NCI-H1105 (cell line): ENCODE results near the gene CDH23.
A peak's percentile ranks its signal among the peaks of the same experiment; 100 is the strongest.
"Not testable (repeated sequence)": the region's sequence is repeated elsewhere in the genome, so short reads cannot be mapped to it uniquely, and the experiment has no call there.

ENCODE experiments used
- DNase-seq: peaks from one replicate; lab custom pipeline; 2025; lab: John Stamatoyannopoulos, UW

CDH23 gene

DNA sequence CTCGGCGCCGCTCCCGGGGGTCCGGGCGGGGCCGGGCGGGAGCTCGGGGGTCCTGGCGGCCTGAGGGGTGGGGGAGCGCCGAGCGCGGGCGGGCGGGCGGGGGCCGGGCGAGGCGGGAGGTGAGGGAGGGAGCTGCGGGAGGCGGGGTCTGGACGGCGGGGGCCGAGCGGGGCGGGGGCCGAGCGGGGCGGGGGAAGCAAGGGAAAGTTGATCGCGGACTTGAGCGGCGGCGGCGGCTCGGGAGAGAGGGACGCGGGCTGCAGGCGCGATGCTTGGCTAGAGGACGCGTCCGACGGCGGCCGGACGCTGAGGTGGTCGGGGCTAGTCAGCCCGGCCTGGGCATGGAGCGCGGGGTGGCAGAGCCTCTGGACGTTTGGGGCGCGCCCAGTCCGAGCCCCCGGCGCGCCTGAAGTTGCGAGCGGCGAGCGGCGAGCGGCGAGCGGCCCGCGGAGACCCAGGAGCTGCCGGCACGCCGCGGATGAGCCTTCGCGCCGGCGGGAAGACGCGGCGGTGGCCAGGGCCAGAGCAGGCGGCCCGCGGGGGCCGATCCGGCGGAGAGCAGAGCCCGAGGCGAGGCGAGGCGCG, at the start of gene CDH23:
Gene CDH23, plus strand, starts transcription at position 210 of the 585 bp plus-strand sequence. CDS start 42,912 bp downstream, outside the sequence.
- peak; percentile 12 for DNase-seq

DNA sequence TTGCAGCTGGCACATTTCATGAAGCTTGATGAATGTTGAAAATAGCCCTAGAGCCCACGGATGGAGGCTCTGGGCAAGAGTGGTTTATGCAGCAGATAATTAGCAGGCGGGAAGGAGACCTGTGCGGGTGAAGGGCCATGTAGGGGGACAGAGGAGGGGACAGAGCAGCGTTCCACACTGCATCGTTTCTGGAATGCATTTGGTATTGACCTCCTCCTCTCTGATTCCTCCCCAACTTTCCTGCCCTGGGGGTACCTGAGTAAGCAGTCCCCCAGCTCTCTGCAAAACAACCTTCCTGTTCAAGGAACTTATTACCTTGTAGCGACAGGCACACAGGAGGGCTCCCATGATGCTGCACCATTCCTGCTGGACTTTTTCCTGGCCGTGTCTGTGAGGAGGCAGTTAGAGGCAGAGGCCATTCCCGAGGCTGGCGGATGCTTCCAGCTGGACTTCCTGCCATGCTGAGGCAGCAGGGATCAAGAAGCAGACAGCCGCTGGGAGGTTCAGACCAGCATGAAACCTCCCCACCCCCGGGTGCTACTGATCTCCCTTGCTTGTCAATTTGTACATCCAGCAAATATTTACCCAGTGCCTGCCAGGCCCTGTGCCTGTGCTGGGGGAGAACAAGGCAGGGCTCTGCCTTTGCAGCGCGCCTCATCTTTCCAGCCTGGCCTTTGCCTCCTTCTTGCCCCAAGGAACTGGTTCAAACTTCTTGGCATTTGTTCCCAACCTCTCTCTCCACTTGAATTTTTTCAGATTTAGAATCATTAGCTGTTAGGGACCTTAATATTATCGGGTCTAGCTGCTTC, 48.9 kb upstream of the CDH23 start:
- no peak for DNase-seq

DNA sequence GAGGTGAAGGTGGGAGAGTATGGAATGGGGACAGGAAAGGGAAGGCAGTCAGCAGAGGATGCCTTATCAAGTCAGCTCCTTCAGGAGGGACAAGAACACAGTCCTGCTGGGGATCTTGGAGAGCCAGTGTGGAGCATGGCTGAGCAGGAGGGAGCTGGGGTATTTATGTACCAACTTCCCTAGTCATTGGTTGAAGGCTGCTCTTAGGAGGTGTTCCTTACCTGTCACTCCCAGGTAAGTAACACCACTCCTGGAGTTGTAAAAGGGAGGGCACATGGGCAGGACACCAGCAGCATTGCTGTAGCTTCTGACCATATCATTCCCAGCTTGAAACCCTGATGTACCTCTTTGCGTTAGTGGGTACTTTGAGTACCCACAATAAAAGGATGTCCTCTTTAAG, 47.9 kb upstream of the CDH23 start:
- no peak for DNase-seq

GRCh38 chr10:71349406-71349805, 47.3 kb upstream of the CDH23 start:
- no peak for DNase-seq

GRCh38 chr10:71351087-71351486, 45.6 kb upstream of the CDH23 start:
- DNase-seq, result no peak

DNA sequence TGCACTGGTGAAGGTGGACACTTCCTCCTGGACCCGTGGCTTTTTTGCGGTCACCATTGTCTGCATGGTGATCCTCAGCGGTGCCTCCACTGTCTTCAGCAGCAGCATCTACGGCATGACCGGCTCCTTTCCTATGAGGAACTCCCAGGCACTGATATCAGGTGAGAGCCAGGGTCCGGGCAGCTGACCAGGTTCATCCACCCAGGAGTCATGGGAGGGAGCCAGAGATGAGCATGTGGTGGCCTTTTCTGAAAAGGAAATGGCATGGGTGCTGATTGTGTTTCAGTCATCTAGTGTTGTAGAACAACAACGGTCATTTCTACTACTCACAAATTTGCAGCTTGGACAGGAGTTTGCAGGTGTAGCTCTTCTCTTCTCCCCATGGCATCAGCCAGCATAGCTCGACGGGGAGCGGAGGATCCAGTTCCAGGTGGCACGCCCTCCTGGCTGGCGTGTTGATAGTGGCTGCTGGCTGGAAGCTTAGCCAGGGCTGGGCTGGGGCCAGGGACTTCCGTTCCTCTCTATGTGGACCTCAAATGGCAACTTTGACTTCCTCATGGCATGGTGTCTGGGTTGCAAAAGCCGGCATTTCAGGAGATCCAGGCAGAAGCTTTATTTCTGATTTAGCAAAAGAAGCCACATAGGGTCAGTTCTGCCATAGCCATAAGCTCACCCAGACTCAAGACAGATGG, 44.9 kb upstream of the CDH23 start:
- no peak for DNase-seq

GRCh38 chr10:71353639-71354038, 43.1 kb upstream of the CDH23 start:
- no peak for DNase-seq

GRCh38 chr10:71354776-71355175, 41.9 kb upstream of the CDH23 start:
- no peak for DNase-seq

GRCh38 chr10:71355886-71356285, 40.8 kb upstream of the CDH23 start:
- DNase-seq, result no peak

DNA sequence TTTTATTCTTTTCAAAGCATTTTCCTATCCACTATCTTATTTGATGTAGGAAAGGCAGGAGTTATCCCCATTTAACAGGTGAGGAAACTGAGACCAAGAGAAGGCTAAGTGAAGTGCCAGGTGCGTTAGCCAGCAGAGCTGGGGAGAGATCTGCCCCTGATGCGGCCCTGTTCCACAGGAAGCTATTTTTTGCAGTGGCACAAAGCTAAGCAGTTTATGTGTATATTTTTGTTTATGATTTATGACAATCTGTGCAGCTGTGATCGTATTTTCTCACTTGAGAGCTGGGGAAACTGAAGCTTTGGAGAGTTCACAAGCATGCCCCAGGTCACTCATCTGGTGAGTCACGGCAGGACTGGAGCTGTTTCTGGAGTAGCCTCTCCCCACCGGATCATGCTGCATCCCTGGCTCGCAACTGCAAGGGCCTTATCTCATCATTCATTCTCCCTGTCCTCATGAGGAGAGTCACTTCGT, 38.9 kb upstream of the CDH23 start:
- no peak for DNase-seq

GRCh38 chr10:71358277-71358676, 38.4 kb upstream of the CDH23 start:
- no peak for DNase-seq

DNA sequence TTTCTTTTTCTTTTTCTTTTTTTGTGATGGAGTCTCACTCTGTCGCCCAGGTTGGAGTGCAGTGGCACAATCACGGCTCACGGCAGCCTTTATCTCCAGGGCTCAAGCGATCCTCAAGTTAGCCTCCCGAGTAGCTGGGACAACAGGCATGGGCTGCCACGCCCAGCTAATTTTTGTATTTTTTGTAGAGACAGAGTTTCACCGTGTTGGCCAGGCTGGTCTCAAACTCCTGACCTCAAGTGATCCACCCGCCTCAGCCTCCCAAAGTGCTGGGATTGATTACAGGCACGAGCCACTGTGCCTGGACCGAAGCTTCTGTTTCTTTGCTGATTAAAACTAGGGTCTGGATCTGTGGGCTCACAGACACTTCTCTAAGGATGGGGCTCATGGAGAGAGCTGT, 37.8 kb upstream of the CDH23 start:
- DNase-seq, result not testable (repeated sequence)

DNA sequence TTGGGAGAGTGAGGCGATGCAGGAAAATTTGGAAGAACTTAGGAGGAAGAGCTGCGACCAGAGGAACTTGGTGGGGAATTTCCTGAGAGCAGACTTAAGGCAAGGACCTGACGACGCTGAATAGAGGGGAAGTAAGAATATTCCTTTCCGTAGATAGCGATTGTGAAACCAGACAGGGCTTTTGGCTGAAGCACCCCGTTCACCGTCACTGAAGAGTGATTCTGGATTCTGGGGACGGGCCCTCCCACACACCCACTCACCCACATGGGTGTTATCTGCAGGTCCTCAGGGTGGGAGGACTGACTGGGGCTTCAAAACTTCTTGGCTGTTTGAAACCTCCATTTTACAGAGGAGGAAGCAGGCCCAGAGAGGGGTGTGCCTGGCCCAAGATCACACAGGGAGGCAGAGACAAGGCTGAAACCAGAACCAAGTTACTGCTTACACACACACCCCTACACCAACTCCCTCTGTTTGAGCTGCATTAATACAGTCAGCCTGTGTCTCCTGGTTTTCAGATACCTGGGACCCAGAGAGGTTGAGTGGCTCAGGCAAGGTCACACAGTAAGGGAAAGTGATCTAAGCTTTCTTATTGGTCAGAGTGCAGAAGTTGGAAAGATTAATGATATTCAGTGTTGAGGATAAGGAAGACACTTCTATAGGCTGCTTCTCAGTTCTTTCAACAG, 37.2 kb upstream of the CDH23 start:
- DNase-seq, result no peak

DNA sequence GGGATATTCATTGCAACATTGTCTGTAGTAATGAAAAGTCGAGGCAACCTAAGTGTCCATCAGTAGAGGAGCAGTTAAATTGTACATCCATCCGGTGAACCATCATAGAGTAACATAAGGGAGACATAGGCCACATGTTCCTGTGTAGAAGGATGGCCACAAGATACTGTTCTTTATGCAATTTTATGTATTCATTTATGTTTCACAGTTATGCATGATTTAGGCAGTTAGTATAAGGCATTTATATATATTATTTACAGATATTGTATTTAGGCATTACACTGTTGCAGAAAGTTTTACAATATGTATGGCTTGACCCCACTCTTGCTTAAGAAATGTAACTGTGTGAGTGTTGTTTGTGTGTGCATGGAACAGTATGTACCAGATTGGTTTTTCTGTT, 36.0 kb upstream of the CDH23 start:
- no peak for DNase-seq

DNA sequence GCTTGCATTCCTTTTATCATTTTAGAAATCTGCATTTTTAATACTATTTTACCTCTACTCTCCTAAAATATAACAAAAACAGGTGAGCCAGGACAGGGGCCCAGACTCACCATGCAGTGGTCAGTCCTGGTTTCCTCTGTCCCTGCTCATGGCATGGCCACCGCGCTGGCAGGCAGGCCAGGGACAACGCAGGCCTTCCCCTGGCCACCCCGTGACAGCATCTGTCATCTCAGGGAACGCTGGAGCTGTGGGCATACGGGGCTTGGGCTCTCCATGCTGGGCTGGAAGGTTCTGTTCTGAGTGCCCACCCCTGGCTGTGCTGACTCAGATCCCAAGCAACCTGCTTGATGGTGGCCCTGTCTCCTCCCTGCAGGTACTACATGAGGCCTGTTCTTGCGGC, 35.1 kb upstream of the CDH23 start:
- DNase-seq, result no peak

DNA sequence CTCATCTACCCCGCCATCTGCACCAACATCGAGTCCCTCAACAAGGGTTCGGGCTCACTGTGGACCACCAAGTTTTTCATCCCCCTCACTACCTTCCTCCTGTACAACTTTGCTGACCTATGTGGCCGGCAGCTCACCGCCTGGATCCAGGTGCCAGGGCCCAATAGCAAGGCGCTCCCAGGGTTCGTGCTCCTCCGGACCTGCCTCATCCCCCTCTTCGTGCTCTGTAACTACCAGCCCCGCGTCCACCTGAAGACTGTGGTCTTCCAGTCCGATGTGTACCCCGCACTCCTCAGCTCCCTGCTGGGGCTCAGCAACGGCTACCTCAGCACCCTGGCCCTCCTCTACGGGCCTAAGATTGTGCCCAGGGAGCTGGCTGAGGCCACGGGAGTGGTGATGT, 34.6 kb upstream of the CDH23 start:
- DNase-seq, result no peak

- DNase-seq, result no peak
Measured at GRCh38 chr10:71363936-71364335, 32.8 kb upstream of the CDH23 start.

DNA sequence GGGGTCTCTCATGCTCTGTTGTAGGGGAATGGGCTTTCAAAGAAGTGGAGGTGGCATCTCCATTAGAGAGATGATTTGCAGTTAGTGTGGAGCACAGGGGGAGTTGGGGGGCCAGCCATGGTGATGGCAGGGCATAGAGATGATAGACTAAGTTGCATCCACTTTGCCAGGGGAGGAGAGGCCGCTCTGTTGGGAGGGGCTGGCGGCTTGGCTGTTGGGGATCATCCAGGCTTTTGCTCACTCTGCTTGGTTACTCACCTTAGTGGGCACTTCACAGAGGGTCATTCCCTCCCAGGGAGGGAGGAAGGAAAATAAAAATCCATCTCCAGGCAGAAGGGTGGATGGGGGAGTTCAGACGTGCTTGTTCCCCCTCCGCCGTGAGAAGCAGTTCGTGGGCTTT, 31.4 kb upstream of the CDH23 start:
- DNase-seq, result no peak

DNA sequence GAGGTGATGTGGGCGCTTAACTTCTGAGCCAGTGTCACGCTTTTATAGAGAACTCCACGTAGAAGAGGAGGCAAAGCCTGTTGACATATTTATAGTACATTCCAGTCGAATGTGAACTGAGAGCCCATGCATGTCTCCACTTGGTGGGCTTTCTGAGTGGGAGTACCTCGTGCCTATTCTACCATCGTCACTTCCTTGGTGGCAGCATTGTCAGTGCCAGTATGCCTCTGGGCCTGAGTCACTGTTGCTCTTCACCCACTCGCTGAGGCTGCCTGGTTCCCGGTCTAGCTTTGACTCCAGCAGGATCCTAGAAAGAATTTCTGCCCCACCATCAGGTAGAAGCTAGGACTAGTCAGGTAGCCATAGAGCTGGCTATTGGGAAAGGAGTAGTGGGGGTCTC, 30.0 kb upstream of the CDH23 start:
- no peak for DNase-seq

DNA sequence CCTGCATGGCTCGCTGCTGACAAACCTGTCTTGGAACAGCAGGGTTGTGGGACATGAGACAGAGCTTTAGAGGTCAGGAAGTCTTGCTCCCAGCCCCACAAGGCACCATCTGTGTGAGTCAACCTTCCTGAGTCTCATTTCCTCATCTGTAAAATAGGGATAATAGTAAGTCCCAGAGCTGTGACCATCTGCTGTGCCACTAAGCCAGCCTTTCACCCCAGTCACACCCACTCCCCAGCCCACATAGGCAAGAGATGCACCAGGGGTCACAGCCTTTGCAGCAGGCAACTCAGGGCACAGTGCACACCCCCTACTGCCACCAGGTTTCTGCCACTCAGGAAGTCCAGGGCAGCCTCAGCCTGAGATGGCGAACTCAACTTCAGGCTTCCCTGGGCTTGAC, 29.4 kb upstream of the CDH23 start:
- DNase-seq, result no peak

DNA sequence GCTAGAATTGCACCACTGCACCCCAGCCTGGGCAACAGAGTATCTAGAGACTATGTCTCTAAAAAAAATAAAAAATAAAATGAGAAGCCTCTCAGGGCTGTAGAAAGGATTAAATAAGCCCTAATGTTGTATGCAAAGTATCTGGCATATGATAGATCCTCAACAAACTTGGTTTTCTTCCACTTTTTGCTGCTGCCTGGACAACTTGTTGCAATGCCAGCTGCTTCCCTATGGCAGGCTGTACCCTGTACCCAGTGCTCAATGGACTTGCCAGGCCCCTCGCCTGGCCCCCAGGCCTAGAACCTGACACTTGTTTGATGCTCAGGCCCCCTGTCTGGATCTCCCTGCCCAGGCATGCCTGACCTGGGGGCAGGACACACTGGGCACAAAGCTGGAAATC, 28.5 kb upstream of the CDH23 start:
- DNase-seq, result no peak

DNA sequence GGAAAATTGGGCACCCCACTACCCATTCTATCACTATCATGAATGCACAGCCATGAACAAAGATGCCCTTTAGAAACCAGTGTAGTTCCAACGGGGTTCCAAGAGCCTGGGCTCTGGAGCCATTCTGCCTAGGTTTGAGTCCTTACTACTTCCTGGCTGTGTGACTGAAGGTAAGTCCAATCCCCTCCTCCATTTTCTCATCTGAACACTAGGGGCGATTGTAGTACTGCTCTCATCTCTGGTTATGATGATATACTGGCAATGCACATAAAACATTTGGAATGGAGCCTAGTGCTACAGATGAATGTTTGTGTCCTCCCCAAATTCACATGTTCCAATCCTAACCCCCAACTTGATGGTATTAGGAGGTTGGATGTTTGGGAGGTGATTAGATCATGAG, 28.1 kb upstream of the CDH23 start:
- no peak for DNase-seq

DNA sequence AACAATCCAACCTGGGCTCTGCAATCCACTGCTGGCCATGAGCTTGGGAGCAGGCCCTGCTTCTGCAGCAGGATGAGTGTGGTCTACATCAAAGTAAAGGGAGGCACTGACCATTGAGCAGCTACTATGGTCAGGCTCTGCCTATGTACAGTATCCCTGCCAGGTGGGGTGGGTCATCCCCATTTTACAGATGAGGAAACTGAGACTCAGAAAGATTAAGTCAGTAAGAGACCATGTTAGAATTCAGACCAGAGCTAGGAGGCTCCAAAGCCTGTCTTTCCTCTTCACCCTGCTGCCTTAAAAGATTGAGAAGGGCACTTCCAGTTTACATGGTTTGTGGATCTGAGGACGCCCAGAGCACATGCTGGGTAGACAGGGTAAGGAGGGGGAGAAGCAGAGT, 27.1 kb upstream of the CDH23 start:
- no peak for DNase-seq
